OCI-LY7 (cell line): ENCODE results near the gene SLMAP. TPM values are rescaled to one million over a fixed set of nuclear protein-coding genes. Genes with fewer than 3 reads are reported as not detected.

Source experiments
- BruUV-seq: library from RNA; stranded (reverse); fragments of 400-500 nt; replicated peaks from 2 replicates; lab custom pipeline; 2021; lab: Mats Ljungman, UMichigan
- CTCF ChIA-PET: fragments of 300-600 bp; sonication (Branson Sonifier 250); formaldehyde crosslinking; loops from one replicate; lab custom pipeline; 2022; ENCODE audit warnings: antibody characterized with exemption; ENCODE audit not compliant: unreplicated experiment; lab: Charles Lee
- POLR2A ChIA-PET: fragments of 300-600 bp; sonication (Branson Sonifier 250); formaldehyde crosslinking; loops from one replicate; lab custom pipeline; 2022; ENCODE audit warnings: antibody characterized with exemption; lab: Charles Lee
- DNase-seq: peaks from one replicate; pipeline ENCODE4 v3.0.0-alpha.2; 2015; ENCODE audit warnings: low spot score
- H2AFZ ChIP-seq: fragments of 200-600 bp; sonication (generic), shearing (Covaris generic); 2 replicates; pipeline ENCODE4 v1.6.1; 2014; ENCODE audit warnings: mild to moderate bottlenecking, antibody characterized with exemption, low read length, moderate library complexity
- H3K27ac ChIP-seq: fragments of 200-600 bp; sonication (generic); 2 replicates; pipeline ENCODE4 v1.5.1; 2014; ENCODE audit warnings: mixed run types, low read depth, mild to moderate bottlenecking, moderate library complexity, low read length, inconsistent platforms; ENCODE audit not compliant: poor library complexity, severe bottlenecking
- H3K36me3 ChIP-seq: fragments of 200-600 bp; sonication (generic); 2 replicates; pipeline ENCODE4 v1.6.1; 2014; ENCODE audit warnings: mild to moderate bottlenecking, antibody characterized with exemption, low read length, moderate library complexity, mixed read lengths; ENCODE audit not compliant: insufficient read depth
- H3K4me1 ChIP-seq: fragments of 200-600 bp; sonication (generic); 2 replicates; pipeline ENCODE4 v1.5.1; 2014; ENCODE audit warnings: mild to moderate bottlenecking, low read length; ENCODE audit not compliant: insufficient read depth, poor library complexity, severe bottlenecking
- H3K4me2 ChIP-seq: fragments of 200-600 bp; sonication (generic); 2 replicates; pipeline ENCODE4 v1.6.1; 2014; ENCODE audit warnings: mild to moderate bottlenecking, low read length
- H3K4me3 ChIP-seq: fragments of 200-600 bp; sonication (generic); 2 replicates; pipeline ENCODE4 v1.5.1; 2014; ENCODE audit warnings: mild to moderate bottlenecking, low read depth, low read length; ENCODE audit not compliant: poor library complexity, severe bottlenecking
- H3K79me2 ChIP-seq: fragments of 200-600 bp; sonication (generic); 2 replicates; pipeline ENCODE4 v1.6.1; 2016; ENCODE audit warnings: low read depth, mild to moderate bottlenecking, low read length, moderate library complexity, mixed read lengths; ENCODE audit not compliant: insufficient read depth
- H3K9me2 ChIP-seq: fragments of 200-600 bp; sonication (generic); 2 replicates; pipeline ENCODE4 v1.6.1; 2016; ENCODE audit warnings: mild to moderate bottlenecking, low read length, mixed read lengths; ENCODE audit not compliant: insufficient read depth
- H3K9me3 ChIP-seq: fragments of 200-600 bp; sonication (generic); 2 replicates; pipeline ENCODE4 v1.6.1; 2014; ENCODE audit warnings: mild to moderate bottlenecking, mixed run types, low read length, mixed read lengths
- H4K20me1 ChIP-seq: fragments of 200-600 bp; sonication (generic); 2 replicates; pipeline ENCODE4 v1.6.1; 2014; ENCODE audit warnings: mild to moderate bottlenecking, antibody characterized with exemption, low read length, moderate library complexity, mixed read lengths; ENCODE audit not compliant: insufficient read depth
- CTCF ChIP-seq: fragments of 200-600 bp; sonication (generic); conservative IDR thresholded peaks from 2 replicates; pipeline ENCODE4 v1.5.1; 2014; ENCODE audit warnings: mild to moderate bottlenecking, antibody characterized with exemption, low read length, moderate library complexity, mixed read lengths
- EZH2phosphoT487 ChIP-seq: fragments of 200-600 bp; sonication (generic); IDR thresholded peaks from 2 replicates; pipeline ENCODE4 v1.6.1; 2018; ENCODE audit warnings: low read depth, borderline replicate concordance, mild to moderate bottlenecking, mixed run types, antibody characterized with exemption, low read length, moderate library complexity, mixed read lengths
- intact Hi-C: fragments of 100-400 bp; cut with micrococcal nuclease; formaldehyde crosslinking; loops from one replicate; pipeline ENCODE4 v1.10.0; 2022; ENCODE audit not compliant: unreplicated experiment
- total RNA-seq, 2 experiments: library from RNA; depleted of rRNA in 1 of 2; stranded (reverse); fragments of >200 nt in 1 of 2; shearing (Covaris generic) in 1 of 2; gene quantifications; 2 replicates each; pipeline ENCODE4 v1.2.3, GENCODE V29; 2014 to 2022

Gene SLMAP
- total RNA-seq, 2 experiments from 2014 or later = 41.6 to 68.4 TPM

- intact Hi-C loops = no loop called here
- Histone ChIP-seq H3K36me3 (peaks cover 15% of the 10 kb centered on the region; the same call in 1 of the 2 replicates), H4K20me1 (no peaks in the 10 kb centered on the region), H3K9me3 (no peaks in the 10 kb centered on the region), H2AFZ (no peak overlapping the region), H3K4me2 (no peak overlapping the region), H3K4me1 (no peaks in the 10 kb centered on the region), H3K79me2 (no peaks in the 10 kb centered on the region), H3K9me2 (no peaks in the 10 kb centered on the region), H3K27ac (no peak overlapping the region), H3K4me3 (no peak overlapping the region)
- ChIA-PET CTCF (interaction anchor here (0.6 kb wide), 1 partner anchor 15 kb away, joined by 3 read pairs; no protein-coding TSS in a partner anchor), POLR2A (interaction anchor here (0.6 kb wide), 1 partner anchor 380 kb away, joined by 3 read pairs; no protein-coding TSS in a partner anchor)
- DNase-seq = no peak
- BruUV-seq = no TSS peak
- no peak for TF ChIP-seq EZH2phosphoT487
- no peak for TF ChIP-seq CTCF
These were observed 178.3 kb downstream of the SLMAP start for GRCh38 chr3:57934373-57934772.

GRCh38 chr3:57935539-57935938 lies 179.4 kb downstream of the SLMAP start:
- no peaks in the 10 kb centered on the region for H3K9me2 ChIP-seq
- ChIA-PET CTCF (no interaction called here), POLR2A (no interaction called here)
- no peak overlapping the region for H2AFZ ChIP-seq
- DNase-seq = no peak
- H3K9me3 ChIP-seq = no peaks in the 10 kb centered on the region
- H3K27ac ChIP-seq = no peak overlapping the region
- TF ChIP-seq EZH2phosphoT487 (no peak), CTCF (no peak)
- peaks cover 15% of the 10 kb centered on the region; the same call in 1 of the 2 replicates for H3K36me3 ChIP-seq
- no peaks in the 10 kb centered on the region for H3K79me2 ChIP-seq
- H3K4me2 ChIP-seq = no peak overlapping the region
- no peaks in the 10 kb centered on the region for H3K4me1 ChIP-seq
- no TSS peak for BruUV-seq
- H4K20me1 ChIP-seq = no peaks in the 10 kb centered on the region
- intact Hi-C loops = no loop called here
- H3K4me3 ChIP-seq = no peak overlapping the region

DNA sequence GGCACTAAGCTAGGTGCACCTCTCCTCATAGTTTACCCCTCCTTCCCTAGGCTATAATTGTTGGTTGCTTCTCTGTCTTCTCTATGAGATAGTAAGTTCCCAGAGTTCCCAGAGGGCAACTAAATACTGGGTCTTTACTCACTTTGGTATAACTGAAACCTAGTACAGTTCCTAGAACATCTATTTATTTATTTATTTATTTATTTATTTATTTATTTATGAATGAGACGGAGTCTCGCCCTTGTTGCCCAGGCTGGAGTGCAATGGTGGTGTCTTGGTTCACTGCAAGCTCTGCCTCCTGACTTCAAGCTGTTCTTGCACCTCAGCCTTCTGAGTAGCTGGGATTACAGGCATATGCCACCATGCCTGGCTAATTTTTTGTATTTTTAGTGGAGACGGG lies 181.0 kb downstream of the SLMAP start:
- TF ChIP-seq EZH2phosphoT487 = no peak
- TF ChIP-seq CTCF = no peak
- Histone ChIP-seq H3K79me2 (no peaks in the 10 kb centered on the region), H3K4me2 (no peak overlapping the region), H3K4me1 (no peaks in the 10 kb centered on the region), H4K20me1 (no peaks in the 10 kb centered on the region), H3K4me3 (no peak overlapping the region), H3K27ac (no peak overlapping the region), H3K9me2 (no peaks in the 10 kb centered on the region), H3K36me3 (peaks cover 4% of the 10 kb centered on the region; the same call in 1 of the 2 replicates), H2AFZ (no peak overlapping the region), H3K9me3 (no peaks in the 10 kb centered on the region)
- ChIA-PET POLR2A (no interaction called here), CTCF (no interaction called here)
- intact Hi-C loops = no loop called here
- no peak for DNase-seq
- BruUV-seq = no TSS peak
